ENCODE data around the gene CRYBB3. TPM values are rescaled to one million over a fixed set of nuclear protein-coding genes. Genes with fewer than 3 reads are reported as not detected.

Gene CRYBB3
- total RNA-seq, 1 experiment from 2014 or later, result 0.64 TPM

DNA sequence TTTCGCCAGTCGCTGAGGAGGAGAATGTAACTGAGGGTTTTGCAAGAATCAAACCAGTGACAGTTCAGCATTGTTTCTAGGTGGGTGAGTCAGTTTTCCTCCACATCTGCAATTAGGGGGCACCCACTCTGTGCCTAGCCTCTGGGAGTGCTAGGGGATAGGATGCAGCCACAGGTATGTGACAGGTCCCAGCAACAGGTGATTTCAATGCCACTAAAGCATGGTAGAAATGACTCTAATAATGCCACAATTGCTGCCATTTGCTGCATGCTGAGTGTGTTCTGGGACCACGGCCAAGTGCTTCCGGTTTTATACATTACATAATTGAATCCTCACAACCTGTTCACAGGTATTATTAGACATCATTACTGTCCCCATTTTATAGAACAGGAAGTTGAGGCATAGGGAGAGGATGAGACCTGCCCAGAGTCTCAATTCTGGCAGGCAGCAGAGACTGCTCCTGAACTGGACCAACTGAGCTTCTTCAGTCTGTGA lies 20.3 kb downstream of the CRYBB3 start:
- Histone ChIP-seq H3K27ac (ENCODE audit: low read depth, low read length) (no peak overlapping the region), H3K79me2 (ENCODE audit: insufficient read depth, low read length) (no peaks in the 10 kb centered on the region), H3K9me2 (ENCODE audit: insufficient read depth) (no peaks in the 10 kb centered on the region), H3K36me3 (ENCODE audit: control insufficient read depth in 1 of 2, insufficient read depth in 2 of 2, low read length in 2 of 2) (no peaks in the 10 kb centered on the region), H4K20me1 (ENCODE audit: insufficient read depth) (no peaks in the 10 kb centered on the region), H3K9ac (ENCODE audit: low read length) (no peak overlapping the region), H3K4me1 (ENCODE audit: control insufficient read depth in 1 of 2, insufficient read depth in 2 of 2, low read length in 2 of 2) (no peaks in the 10 kb centered on the region), H3K4me2 (ENCODE audit: low read length) (no peak overlapping the region), H3K9me3 (ENCODE audit: control insufficient read depth in 1 of 2, insufficient read depth in 1 of 2, low read depth in 1 of 2, low read length in 2 of 2) (no peaks in the 10 kb centered on the region), H3K4me3 (replicated peaks in 1 of 2; ENCODE audit: low read depth in 1 of 2, low read length in 2 of 2) (no peak overlapping the region), H2AFZ (ENCODE audit: low read depth, low read length, poor library complexity, severe bottlenecking) (no peak overlapping the region), H3K27me3 (ENCODE audit: insufficient read depth, low read length) (peaks cover 24% of the 10 kb centered on the region)
- intact Hi-C loops (cut with micrococcal nuclease), result no loop called here
- CTCF ChIA-PET, result no interaction called here
- ATAC-seq (no peak), DNase-seq (ENCODE audit: low read depth, low spot score) (no peak)
- no TSS peak for BruUV-seq (replicated peaks)
- TF ChIP-seq POLR2A (IDR thresholded peaks at IDR 0.05; ENCODE audit: borderline replicate concordance, extremely low read depth, insufficient read depth, insufficient read length) (no peak), SRF (IDR thresholded peaks at IDR 0.05; ENCODE audit: low read depth) (no peak), SP1 (IDR thresholded peaks at IDR 0.05; ENCODE audit: low read depth) (no peak), ELF1 (IDR thresholded peaks at IDR 0.05; ENCODE audit: borderline replicate concordance, low read depth) (no peak), SIN3A (IDR thresholded peaks at IDR 0.05; ENCODE audit: low read depth) (no peak)
- TF ChIP-seq, protein P1, sequence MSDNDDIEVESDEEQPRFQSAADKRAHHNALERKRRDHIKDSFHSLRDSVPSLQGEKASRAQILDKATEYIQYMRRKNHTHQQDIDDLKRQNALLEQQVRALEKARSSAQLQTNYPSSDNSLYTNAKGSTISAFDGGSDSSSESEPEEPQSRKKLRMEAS (IDR thresholded peaks at IDR 0.05), result no peak
- TF ChIP-seq, protein P2, sequence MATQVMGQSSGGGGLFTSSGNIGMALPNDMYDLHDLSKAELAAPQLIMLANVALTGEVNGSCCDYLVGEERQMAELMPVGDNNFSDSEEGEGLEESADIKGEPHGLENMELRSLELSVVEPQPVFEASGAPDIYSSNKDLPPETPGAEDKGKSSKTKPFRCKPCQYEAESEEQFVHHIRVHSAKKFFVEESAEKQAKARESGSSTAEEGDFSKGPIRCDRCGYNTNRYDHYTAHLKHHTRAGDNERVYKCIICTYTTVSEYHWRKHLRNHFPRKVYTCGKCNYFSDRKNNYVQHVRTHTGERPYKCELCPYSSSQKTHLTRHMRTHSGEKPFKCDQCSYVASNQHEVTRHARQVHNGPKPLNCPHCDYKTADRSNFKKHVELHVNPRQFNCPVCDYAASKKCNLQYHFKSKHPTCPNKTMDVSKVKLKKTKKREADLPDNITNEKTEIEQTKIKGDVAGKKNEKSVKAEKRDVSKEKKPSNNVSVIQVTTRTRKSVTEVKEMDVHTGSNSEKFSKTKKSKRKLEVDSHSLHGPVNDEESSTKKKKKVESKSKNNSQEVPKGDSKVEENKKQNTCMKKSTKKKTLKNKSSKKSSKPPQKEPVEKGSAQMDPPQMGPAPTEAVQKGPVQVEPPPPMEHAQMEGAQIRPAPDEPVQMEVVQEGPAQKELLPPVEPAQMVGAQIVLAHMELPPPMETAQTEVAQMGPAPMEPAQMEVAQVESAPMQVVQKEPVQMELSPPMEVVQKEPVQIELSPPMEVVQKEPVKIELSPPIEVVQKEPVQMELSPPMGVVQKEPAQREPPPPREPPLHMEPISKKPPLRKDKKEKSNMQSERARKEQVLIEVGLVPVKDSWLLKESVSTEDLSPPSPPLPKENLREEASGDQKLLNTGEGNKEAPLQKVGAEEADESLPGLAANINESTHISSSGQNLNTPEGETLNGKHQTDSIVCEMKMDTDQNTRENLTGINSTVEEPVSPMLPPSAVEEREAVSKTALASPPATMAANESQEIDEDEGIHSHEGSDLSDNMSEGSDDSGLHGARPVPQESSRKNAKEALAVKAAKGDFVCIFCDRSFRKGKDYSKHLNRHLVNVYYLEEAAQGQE (IDR thresholded peaks at IDR 0.05; ENCODE audit: low read depth), result no peak
- RAD21 ChIA-PET (ENCODE audit: low non-redundant PET in 1 of 2, low total read pairs in 2 of 2, uncharacterized antibody in 2 of 2, unreplicated experiment in 2 of 2), result no interaction called here
- POLR2A ChIA-PET, result no interaction called here

- ChIA-PET RAD21 (ENCODE audit: low non-redundant PET in 1 of 2, low total read pairs in 2 of 2, uncharacterized antibody in 2 of 2, unreplicated experiment in 2 of 2) (no interaction called here), POLR2A (no interaction called here), CTCF (no interaction called here)
- Histone ChIP-seq H3K4me2 (ENCODE audit: low read length) (no peak overlapping the region), H3K4me1 (ENCODE audit: control insufficient read depth in 1 of 2, insufficient read depth in 2 of 2, low read length in 2 of 2) (no peaks in the 10 kb centered on the region), H3K36me3 (ENCODE audit: control insufficient read depth in 1 of 2, insufficient read depth in 2 of 2, low read length in 2 of 2) (no peaks in the 10 kb centered on the region), H3K4me3 (replicated peaks in 1 of 2; ENCODE audit: low read depth in 1 of 2, low read length in 2 of 2) (no peak overlapping the region), H3K9ac (ENCODE audit: low read length) (no peak overlapping the region), H3K27ac (ENCODE audit: low read depth, low read length) (no peak overlapping the region), H3K9me3 (ENCODE audit: control insufficient read depth in 1 of 2, insufficient read depth in 1 of 2, low read depth in 1 of 2, low read length in 2 of 2) (no peaks in the 10 kb centered on the region), H4K20me1 (ENCODE audit: insufficient read depth) (no peaks in the 10 kb centered on the region), H3K79me2 (ENCODE audit: insufficient read depth, low read length) (no peaks in the 10 kb centered on the region), H3K9me2 (ENCODE audit: insufficient read depth) (no peaks in the 10 kb centered on the region), H2AFZ (ENCODE audit: low read depth, low read length, poor library complexity, severe bottlenecking) (no peak overlapping the region), H3K27me3 (ENCODE audit: insufficient read depth, low read length) (peaks cover 26% of the 10 kb centered on the region)
- DNase-seq (ENCODE audit: low read depth, low spot score) (no peak), ATAC-seq (no peak)
- no TSS peak for BruUV-seq (replicated peaks)
- intact Hi-C loops (cut with micrococcal nuclease), result no loop called here
- no peak for TF ChIP-seq EZH2 (IDR thresholded peaks at IDR 0.05)
- TF ChIP-seq ZFX (IDR thresholded peaks at IDR 0.05), result no peak
- no peak for TF ChIP-seq POLR2A (IDR thresholded peaks at IDR 0.05; ENCODE audit: borderline replicate concordance, extremely low read depth, insufficient read depth, insufficient read length)
- no peak for TF ChIP-seq POLR2AphosphoS5 (IDR thresholded peaks at IDR 0.05; ENCODE audit: low read depth, low read length)
- no peak for TF ChIP-seq SP1 (IDR thresholded peaks at IDR 0.05; ENCODE audit: low read depth)
- TF ChIP-seq CEBPB (IDR thresholded peaks at IDR 0.05; ENCODE audit: low read depth), result no peak
- no peak for TF ChIP-seq RAD21 (IDR thresholded peaks at IDR 0.05; ENCODE audit: low read depth)
- TF ChIP-seq, protein P3, sequence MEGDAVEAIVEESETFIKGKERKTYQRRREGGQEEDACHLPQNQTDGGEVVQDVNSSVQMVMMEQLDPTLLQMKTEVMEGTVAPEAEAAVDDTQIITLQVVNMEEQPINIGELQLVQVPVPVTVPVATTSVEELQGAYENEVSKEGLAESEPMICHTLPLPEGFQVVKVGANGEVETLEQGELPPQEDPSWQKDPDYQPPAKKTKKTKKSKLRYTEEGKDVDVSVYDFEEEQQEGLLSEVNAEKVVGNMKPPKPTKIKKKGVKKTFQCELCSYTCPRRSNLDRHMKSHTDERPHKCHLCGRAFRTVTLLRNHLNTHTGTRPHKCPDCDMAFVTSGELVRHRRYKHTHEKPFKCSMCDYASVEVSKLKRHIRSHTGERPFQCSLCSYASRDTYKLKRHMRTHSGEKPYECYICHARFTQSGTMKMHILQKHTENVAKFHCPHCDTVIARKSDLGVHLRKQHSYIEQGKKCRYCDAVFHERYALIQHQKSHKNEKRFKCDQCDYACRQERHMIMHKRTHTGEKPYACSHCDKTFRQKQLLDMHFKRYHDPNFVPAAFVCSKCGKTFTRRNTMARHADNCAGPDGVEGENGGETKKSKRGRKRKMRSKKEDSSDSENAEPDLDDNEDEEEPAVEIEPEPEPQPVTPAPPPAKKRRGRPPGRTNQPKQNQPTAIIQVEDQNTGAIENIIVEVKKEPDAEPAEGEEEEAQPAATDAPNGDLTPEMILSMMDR (IDR thresholded peaks at IDR 0.05 in 2 of 3, conservative IDR thresholded peaks at IDR 0.05 in 1 of 3; ENCODE audit: borderline replicate concordance in 1 of 3, insufficient read depth in 1 of 3, low read depth in 2 of 3, low read length in 2 of 3), result no peak
- no peak for TF ChIP-seq ELF1 (IDR thresholded peaks at IDR 0.05; ENCODE audit: borderline replicate concordance, low read depth)
- no peak for TF ChIP-seq SIN3A (IDR thresholded peaks at IDR 0.05; ENCODE audit: low read depth)
- no peak for TF ChIP-seq EGR1 (IDR thresholded peaks at IDR 0.05; ENCODE audit: low read depth)
- no peak for TF ChIP-seq ATF3 (IDR thresholded peaks at IDR 0.05)
- no peak for TF ChIP-seq JUND (IDR thresholded peaks at IDR 0.05)
- TF ChIP-seq ZNF274 (IDR thresholded peaks at IDR 0.05; ENCODE audit: low read depth, low read length), result no peak
Measured at GRCh38 chr22:25221790-25222189, 22.1 kb downstream of the CRYBB3 start.

Measured in HCT116 (cell line).